Stimulated activated naive CD4-positive, alpha-beta T cell treated with Interleukin-2 at 50 U/mL for 16 hours (primary cell): ENCODE results near the gene ARHGAP26.
A peak's percentile ranks its signal among the peaks of the same experiment; 100 is the strongest.

Source experiments
- DNase-seq: peaks from one replicate; lab custom pipeline; 2025; lab: John Stamatoyannopoulos, UW

Gene ARHGAP26

GRCh38 chr5:142852416-142853198 lies 82.4 kb downstream of the ARHGAP26 start:
- no peak for DNase-seq

DNA sequence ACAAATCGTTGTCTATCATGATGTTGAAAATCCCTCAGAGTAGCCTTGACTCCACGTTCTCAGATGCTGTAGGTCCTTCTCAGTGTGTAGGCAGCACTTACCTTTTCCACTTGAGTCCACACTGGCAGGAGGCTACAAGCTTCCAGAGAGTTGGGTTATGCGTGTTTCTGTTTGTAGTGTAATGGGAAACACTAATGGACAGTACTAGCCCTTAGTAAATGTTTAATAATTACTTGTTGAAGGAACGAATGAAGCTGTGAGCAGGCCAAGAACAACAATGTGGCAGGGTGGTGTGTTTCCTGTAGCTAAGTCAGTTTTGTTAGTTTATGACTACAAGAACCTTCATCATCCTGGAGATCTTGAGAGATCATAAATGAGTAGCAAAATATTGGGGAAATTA lies 83.5 kb downstream of the ARHGAP26 start:
- DNase-seq, result no peak

DNA sequence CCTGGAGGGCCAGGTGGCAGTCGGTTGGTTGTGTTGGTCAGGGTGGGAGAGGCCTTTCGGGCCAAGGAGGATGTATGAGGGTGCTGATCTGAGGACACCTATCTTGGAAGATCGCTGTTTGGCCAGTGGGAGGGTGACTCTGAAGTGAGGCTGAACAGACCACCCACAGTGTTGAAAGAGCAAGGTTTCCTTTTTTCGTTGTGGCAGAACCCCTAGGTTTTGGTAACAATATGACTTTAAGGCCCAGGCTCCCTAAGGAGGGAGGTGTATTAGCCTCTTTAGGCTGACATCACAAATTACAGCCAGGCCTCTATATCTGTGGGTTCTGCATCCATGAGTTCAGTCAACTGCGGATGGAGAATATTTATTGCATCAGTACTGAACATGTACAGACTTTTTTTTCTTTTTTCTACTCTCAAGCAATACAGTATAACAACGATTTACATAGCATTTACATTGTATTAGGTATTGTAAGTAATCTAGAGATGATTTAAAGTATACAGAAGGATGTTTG lies 86.1 kb downstream of the ARHGAP26 start:
- DNase-seq, result no peak

GRCh38 chr5:142857405-142857804 lies 87.2 kb downstream of the ARHGAP26 start:
- DNase-seq, result no peak

DNA sequence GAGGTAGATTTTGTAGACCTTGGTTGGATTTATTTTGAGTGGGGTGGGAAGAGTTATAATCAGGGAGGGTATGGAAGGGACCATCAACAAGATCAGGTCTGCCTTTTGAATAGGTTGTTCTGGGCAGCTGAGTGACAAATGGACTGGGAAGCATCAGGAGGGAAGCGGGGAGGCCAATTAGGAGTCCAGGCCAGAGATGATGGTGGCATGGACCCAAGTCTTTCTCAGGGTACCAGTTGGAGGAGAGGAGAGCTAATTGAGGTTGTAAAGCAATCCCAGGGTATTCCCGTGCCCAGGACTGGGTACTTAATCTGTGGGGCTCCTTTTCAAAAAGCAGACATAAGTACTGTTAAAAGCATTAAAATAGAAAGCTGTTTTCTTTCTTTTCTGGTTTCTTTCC lies 88.9 kb downstream of the ARHGAP26 start:
- DNase-seq, result no peak

DNA sequence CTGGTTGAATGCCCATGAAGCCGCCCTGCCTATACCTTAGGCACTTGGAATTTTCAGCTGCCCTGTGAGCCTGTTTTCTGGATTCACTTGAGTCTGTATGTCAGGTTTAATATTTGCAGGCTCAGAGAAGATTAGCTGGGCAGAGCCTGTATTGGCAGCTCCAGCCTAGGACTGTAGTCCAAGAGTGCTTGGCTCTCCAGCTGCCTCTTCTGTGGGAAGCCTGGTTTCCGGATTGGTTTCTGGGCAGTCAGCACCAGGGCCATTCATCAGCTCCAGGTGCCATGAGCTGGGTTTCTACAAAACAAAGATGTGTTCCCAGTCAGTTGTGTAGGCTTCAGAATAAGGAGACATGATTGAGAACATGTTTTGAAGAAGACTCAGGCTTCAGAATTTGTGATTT lies 90.1 kb downstream of the ARHGAP26 start:
- DNase-seq, result no peak

DNA sequence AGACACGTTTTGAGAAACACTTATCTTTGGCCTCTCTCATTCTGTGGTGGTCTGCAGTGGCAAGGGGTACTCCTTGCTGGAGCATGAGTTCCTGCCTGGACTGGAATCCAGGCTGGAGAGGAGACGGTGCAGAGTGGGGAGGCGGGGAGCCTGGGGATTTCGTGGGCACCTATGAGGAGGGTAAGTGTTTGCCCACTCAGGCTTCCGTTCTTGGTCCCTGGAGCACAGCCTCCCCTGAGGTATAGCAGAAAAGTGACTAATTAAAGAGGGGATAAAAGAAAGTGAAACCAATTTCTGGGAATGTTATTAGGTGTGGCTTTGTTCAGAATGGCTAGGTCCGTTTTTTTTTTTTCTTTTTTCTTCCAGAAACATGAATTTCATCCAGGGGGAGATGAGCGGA lies 90.8 kb downstream of the ARHGAP26 start:
- no peak for DNase-seq

DNA sequence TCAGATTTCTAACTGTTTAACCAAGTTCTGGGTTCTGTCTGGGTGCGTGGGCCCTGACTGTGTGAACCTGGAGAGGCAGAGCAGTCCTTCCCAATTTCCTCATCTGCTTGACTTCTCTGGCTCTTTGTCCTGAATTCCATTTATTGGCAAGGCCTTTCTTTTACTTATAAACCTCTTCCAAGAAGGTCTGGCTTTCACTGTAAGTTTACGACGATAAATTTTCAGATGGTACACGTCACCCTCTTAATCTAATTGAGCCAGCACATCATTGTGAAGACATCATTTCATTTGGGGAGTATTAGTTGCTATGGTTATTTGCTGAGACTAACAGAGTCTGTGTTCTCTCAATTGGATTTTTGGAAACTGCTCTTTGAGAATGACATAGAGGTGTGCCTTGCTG lies 92.4 kb downstream of the ARHGAP26 start:
- no peak for DNase-seq

- no peak for DNase-seq
These were observed 93.7 kb downstream of the ARHGAP26 start for GRCh38 chr5:142863856-142864255.

- DNase-seq, result no peak
These were observed 94.4 kb downstream of the ARHGAP26 start for GRCh38 chr5:142864290-142865260.

GRCh38 chr5:142865631-142866030 lies 95.5 kb downstream of the ARHGAP26 start:
- DNase-seq, result no peak

GRCh38 chr5:142866563-142867275 lies 96.5 kb downstream of the ARHGAP26 start:
- DNase-seq, result peak; percentile 18

GRCh38 chr5:142869886-142870285 lies 99.7 kb downstream of the ARHGAP26 start:
- no peak for DNase-seq

- DNase-seq, result no peak
These were observed 100.6 kb downstream of the ARHGAP26 start for GRCh38 chr5:142870532-142871362.

DNA sequence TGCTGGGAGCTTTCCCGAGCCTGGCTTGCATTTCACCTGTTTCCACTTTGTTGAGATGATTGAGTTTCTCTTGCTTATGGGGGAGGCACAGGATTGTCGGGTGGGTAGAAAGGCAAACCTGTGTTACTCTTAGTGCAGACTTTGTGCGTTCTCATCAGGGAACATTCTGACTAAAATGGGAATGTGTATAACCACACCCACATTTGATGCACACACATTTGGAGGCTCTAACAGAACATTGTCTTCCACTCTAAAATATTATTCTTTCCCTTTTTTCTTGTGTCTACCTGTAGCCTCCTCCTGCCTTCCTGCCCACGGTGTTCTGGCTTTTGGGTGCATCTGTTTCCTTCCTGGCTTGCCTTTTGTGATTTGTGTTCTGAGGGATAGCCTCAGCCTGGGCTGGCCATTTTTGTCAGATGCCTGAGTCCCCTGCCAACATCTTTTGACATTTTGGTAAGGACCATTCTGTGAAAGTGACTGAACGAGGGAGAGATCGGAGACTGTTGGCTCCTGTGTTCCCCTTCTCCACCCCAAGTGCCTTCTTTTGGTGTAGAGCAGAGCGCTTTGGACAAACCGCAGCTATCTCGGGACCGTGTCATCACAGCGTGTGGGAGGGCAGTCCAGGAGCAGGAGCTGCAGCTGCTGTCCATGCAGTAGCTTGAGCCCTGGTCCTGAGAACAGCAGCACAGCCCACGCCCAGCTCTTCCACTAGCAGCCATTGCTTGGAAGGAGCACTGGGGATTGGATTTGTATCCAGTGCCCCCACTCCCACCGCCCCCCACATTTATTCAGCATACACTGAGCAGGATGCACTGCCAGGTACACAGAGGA lies 101.4 kb downstream of the ARHGAP26 start:
- DNase-seq, result no peak

- no peak for DNase-seq
These were observed 102.0 kb downstream of the ARHGAP26 start for GRCh38 chr5:142872217-142872616.

DNA sequence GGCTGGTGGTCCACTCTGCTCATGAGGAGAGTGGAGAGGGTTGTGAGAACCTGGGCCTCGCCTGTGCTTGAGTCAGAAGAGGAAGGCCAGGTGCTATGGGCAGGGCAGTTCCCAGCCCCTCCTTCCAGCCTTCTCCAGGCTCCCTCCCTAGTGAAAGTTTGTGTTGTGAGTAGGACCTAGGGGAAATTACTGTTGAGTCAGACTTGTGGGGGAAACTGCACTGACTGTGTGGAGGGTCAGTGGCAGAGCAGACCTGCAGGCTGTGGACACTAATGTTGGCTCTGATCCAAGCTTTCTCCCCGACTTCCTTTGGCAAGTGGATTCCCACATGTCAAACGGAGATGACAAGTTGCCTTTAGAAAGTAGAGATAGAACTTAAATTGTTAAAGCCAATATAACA lies 102.6 kb downstream of the ARHGAP26 start:
- no peak for DNase-seq

DNA sequence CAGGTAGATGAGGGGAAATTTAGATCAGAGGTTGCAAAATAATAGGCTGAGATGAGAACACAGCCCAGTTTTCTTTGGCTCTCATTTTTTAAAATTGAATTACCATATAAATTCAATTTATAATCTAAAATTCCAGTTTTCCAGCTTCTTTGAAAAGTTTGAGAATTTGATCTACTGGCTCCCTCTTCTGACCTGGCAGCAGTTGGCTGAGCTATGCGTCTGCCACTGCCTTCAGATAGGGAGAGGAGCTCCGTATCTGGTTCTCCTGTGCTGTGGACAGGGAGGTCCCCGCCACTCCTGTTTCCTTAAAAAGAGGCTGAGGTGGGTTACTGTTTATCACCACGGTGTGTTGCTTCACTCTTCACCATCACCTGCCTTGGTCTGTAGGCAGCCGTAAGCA lies 103.7 kb downstream of the ARHGAP26 start:
- DNase-seq, result no peak

GRCh38 chr5:142874540-142874939 lies 104.4 kb downstream of the ARHGAP26 start:
- no peak for DNase-seq

- no peak for DNase-seq
These were observed 105.8 kb downstream of the ARHGAP26 start for GRCh38 chr5:142875936-142876335.
